Measurements from ENCODE around the gene SPATA32.

Gene SPATA32

DNA sequence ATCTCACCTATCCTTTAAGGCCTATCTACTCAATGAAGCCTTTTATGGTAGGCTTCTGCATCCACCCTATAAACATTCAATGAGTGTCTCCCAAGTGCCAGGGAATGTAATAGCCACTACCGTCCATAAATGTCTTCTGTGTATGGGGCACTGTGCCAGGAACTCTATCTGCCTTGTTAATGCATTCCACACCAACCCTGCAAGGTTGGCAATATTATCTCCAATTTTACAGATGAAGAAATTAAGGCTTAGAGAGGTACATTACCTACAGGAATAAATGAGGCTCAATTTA lies 34.9 kb upstream of the SPATA32 start:
- WGBS (ENCODE audit: extremely low coverage, insufficient coverage, insufficient read length): no CpG with 5 or more reads among the region's 1 CpG
- H4K8ac ChIP-seq (ENCODE audit: low read depth, low read length): no peak overlapping the region
- H3K14ac ChIP-seq (ENCODE audit: low read length): no peak overlapping the region
- no peak overlapping the region for H3K4me2 ChIP-seq (ENCODE audit: low read length)
- H3K79me1 ChIP-seq (ENCODE audit: low read length): no peaks in the 10 kb centered on the region
- no peak overlapping the region for H4K12ac ChIP-seq (ENCODE audit: low read depth, low read length)
- DNase-seq: no peak
- H2BK120ac ChIP-seq (ENCODE audit: insufficient read depth, low read length, poor library complexity): no peak overlapping the region
- no peaks in the 10 kb centered on the region for H3K27me3 ChIP-seq (ENCODE audit: insufficient read depth, low read length)
- H3K23ac ChIP-seq (ENCODE audit: low read length): no peak overlapping the region
- H3K9ac ChIP-seq (ENCODE audit: low read length): no peak overlapping the region
- no peaks in the 10 kb centered on the region for H3K36me3 ChIP-seq (ENCODE audit: control insufficient read depth in 1 of 2, insufficient read depth in 2 of 2, low read length in 2 of 2)
- H2BK5ac ChIP-seq (ENCODE audit: low read depth, low read length, poor library complexity): no peak overlapping the region
- H3K27ac ChIP-seq (ENCODE audit: low read depth, low read length): no peak overlapping the region
- H3K9me3 ChIP-seq (ENCODE audit: insufficient read depth, low read depth, low read length): no peaks in the 10 kb centered on the region
- H3K4me1 ChIP-seq (ENCODE audit: control insufficient read depth in 1 of 2, insufficient read depth in 2 of 2, low read length in 2 of 2): peaks cover 16 to 18% of the 10 kb centered on the region in 2 experiments
- no peak overlapping the region for H2BK12ac ChIP-seq (ENCODE audit: low read length)
- no peak overlapping the region for H3K4ac ChIP-seq (ENCODE audit: low read depth, low read length)
- no peak overlapping the region for H2AK5ac ChIP-seq (ENCODE audit: low read length)
- H2AFZ ChIP-seq (ENCODE audit: insufficient read depth, low read length, poor library complexity): no peak overlapping the region
- H3K79me2 ChIP-seq (ENCODE audit: control insufficient read depth, insufficient read depth, low read length, poor library complexity): no peaks in the 10 kb centered on the region
- H3K4me3 ChIP-seq (ENCODE audit: low read depth, low read length): no peak overlapping the region
- H4K91ac ChIP-seq (ENCODE audit: low read depth, low read length): no peak overlapping the region
- no peak overlapping the region for H3K18ac ChIP-seq (ENCODE audit: low read length)

DNA sequence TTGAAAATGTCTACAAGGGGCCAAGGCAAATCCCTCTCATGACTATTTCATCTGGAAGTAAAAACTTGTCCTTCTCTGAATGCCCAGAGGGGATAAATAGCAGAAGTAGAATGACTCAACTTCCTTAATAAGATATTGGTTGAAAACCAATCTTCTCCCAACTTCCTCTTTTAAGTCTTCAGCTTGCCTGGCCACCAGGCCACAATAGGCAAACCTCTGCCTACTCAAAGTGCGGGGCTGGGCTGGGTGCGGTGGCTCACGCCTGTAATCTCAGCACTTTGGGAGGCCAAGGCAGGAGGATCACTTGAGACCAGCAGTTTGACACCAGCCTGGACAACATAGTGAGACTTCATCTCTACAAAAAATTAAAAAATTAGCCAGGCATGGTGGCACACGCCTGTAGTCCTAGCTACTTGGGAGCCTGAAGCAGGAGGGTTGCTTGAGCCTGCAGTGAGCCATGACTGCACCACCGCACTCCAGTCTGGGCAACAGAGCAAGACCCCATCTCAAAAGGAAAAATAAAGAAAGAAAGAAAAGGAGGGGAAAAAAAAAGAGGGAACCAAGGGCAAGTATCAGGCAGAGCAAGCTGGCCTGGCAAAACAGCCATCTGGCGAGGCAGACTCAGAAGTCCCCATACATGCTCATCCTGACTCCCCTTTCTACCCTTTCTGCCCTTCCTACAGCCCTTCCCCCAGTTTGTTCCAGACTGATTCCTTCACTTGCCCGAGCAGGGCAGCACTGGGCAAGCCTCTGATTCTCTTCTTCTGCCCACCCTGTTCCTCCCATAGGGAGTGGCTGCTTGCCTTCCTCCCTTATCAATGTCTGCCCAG lies 34.3 kb upstream of the SPATA32 start:
- no CpG with 5 or more reads among the region's 7 CpGs for WGBS (ENCODE audit: extremely low coverage, insufficient coverage, insufficient read length)
- no peak overlapping the region for H3K9ac ChIP-seq (ENCODE audit: low read length)
- peak in 1 of 2 donors; percentile 63 for DNase-seq
- H3K79me2 ChIP-seq (ENCODE audit: control insufficient read depth, insufficient read depth, low read length, poor library complexity): no peaks in the 10 kb centered on the region
- H3K4me2 ChIP-seq (ENCODE audit: low read length): no peak overlapping the region
- H3K23ac ChIP-seq (ENCODE audit: low read length): no peak overlapping the region
- no peak overlapping the region for H2AK5ac ChIP-seq (ENCODE audit: low read length)
- H3K27me3 ChIP-seq (ENCODE audit: insufficient read depth, low read length): no peaks in the 10 kb centered on the region
- H2BK12ac ChIP-seq (ENCODE audit: low read length): no peak overlapping the region
- no peak overlapping the region for H3K14ac ChIP-seq (ENCODE audit: low read length)
- no peak overlapping the region for H4K91ac ChIP-seq (ENCODE audit: low read depth, low read length)
- H4K8ac ChIP-seq (ENCODE audit: low read depth, low read length): no peak overlapping the region
- no peak overlapping the region for H2AFZ ChIP-seq (ENCODE audit: insufficient read depth, low read length, poor library complexity)
- no peak overlapping the region for H3K4ac ChIP-seq (ENCODE audit: low read depth, low read length)
- H2BK120ac ChIP-seq (ENCODE audit: insufficient read depth, low read length, poor library complexity): no peak overlapping the region
- no peak overlapping the region for H2BK5ac ChIP-seq (ENCODE audit: low read depth, low read length, poor library complexity)
- H3K9me3 ChIP-seq (ENCODE audit: insufficient read depth, low read depth, low read length): no peaks in the 10 kb centered on the region
- no peaks in the 10 kb centered on the region for H3K79me1 ChIP-seq (ENCODE audit: low read length)
- H3K4me1 ChIP-seq (ENCODE audit: control insufficient read depth in 1 of 2, insufficient read depth in 2 of 2, low read length in 2 of 2): peaks cover 16 to 18% of the 10 kb centered on the region in 2 experiments
- H3K27ac ChIP-seq (ENCODE audit: low read depth, low read length): no peak overlapping the region
- no peak overlapping the region for H3K4me3 ChIP-seq (ENCODE audit: low read depth, low read length)
- H3K18ac ChIP-seq (ENCODE audit: low read length): no peak overlapping the region
- no peaks in the 10 kb centered on the region for H3K36me3 ChIP-seq (ENCODE audit: control insufficient read depth in 1 of 2, insufficient read depth in 2 of 2, low read length in 2 of 2)
- no peak overlapping the region for H4K12ac ChIP-seq (ENCODE audit: low read depth, low read length)

DNA sequence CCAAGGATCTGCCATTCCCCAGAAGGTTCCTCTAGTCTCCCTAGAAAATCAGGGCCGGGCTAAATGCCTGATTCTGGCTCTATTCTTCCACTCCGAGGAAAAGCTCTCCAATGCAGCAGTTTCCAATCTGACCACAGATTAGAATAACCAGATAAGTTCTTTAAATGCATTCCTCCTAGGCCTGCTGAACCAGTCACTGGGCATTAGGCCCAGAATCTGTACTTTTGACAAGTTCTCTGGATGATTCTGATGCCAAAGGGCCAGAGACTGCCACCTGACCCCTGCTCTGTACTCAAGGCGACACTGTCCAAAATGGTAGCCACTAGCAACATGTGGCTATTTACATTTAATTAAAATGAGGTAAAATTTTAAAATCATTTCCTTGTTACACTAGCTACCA lies 32.6 kb upstream of the SPATA32 start:
- H3K9me3 ChIP-seq (ENCODE audit: insufficient read depth, low read depth, low read length): no peaks in the 10 kb centered on the region
- H3K9ac ChIP-seq (ENCODE audit: low read length): no peak overlapping the region
- H3K23ac ChIP-seq (ENCODE audit: low read length): no peak overlapping the region
- H2BK5ac ChIP-seq (ENCODE audit: low read depth, low read length, poor library complexity): no peak overlapping the region
- H3K79me1 ChIP-seq (ENCODE audit: low read length): peaks cover 2% of the 10 kb centered on the region
- H2BK120ac ChIP-seq (ENCODE audit: insufficient read depth, low read length, poor library complexity): no peak overlapping the region
- no peak overlapping the region for H3K14ac ChIP-seq (ENCODE audit: low read length)
- H3K4me1 ChIP-seq (ENCODE audit: control insufficient read depth in 1 of 2, insufficient read depth in 2 of 2, low read length in 2 of 2): peaks cover 25 to 26% of the 10 kb centered on the region in 2 experiments
- H2AFZ ChIP-seq (ENCODE audit: insufficient read depth, low read length, poor library complexity): no peak overlapping the region
- H4K91ac ChIP-seq (ENCODE audit: low read depth, low read length): no peak overlapping the region
- no peak overlapping the region for H3K4ac ChIP-seq (ENCODE audit: low read depth, low read length)
- H3K18ac ChIP-seq (ENCODE audit: low read length): no peak overlapping the region
- no peak overlapping the region for H3K27ac ChIP-seq (ENCODE audit: low read depth, low read length)
- no peak overlapping the region for H2AK5ac ChIP-seq (ENCODE audit: low read length)
- H3K36me3 ChIP-seq (ENCODE audit: control insufficient read depth in 1 of 2, insufficient read depth in 2 of 2, low read length in 2 of 2): no peaks in the 10 kb centered on the region
- H2BK12ac ChIP-seq (ENCODE audit: low read length): no peak overlapping the region
- H3K4me2 ChIP-seq (ENCODE audit: low read length): no peak overlapping the region
- DNase-seq: peak in 1 of 2 donors; percentile 42
- WGBS (ENCODE audit: extremely low coverage, insufficient coverage, insufficient read length): no CpG with 5 or more reads among the region's 3 CpGs
- H3K79me2 ChIP-seq (ENCODE audit: control insufficient read depth, insufficient read depth, low read length, poor library complexity): no peaks in the 10 kb centered on the region
- H4K12ac ChIP-seq (ENCODE audit: low read depth, low read length): no peak overlapping the region
- no peak overlapping the region for H3K4me3 ChIP-seq (ENCODE audit: low read depth, low read length)
- no peak overlapping the region for H4K8ac ChIP-seq (ENCODE audit: low read depth, low read length)
- H3K27me3 ChIP-seq (ENCODE audit: insufficient read depth, low read length): no peaks in the 10 kb centered on the region

DNA sequence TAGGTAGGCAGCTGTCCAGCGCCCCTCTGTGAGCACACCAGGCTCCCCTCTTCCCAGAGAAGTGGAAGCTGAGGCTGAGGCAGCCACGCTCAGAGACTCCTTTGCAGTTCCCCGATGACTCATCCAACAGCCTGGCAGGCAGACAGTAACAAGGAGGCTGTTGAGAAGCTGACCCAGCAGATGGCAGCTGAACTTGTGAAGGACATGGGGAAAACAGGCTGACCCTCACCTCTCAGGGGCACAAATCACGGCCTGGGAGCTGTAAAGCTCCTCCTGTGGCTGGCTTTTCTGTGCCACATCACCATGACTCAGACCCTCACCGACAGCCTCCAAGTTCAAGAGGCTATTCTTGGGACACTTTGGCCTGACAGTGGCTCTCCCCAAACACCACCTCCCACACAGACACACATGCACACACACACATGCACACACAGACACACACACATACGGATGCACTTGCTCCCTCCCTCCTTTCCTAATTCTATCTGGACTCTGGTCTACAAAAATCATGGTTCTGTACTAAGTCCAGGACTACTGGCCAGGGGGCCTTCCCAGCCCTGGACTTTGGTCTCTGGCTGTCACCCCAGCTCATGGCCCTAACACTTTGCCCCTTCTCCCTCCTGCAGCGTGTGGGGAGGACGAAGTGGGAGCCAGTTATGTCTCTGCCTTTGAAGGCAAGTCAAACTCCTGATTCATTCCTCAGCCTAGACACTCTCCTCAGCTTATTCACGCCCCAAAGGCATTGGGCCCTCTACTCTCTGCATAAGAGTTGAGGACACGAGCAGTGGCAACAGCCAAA lies 31.7 kb upstream of the SPATA32 start:
- DNase-seq: peak; percentile 57 to 68
- Histone ChIP-seq H2AFZ (ENCODE audit: insufficient read depth, low read length, poor library complexity) (no peak overlapping the region), H4K91ac (ENCODE audit: low read depth, low read length) (no peak overlapping the region), H3K4me2 (ENCODE audit: low read length) (no peak overlapping the region), H3K79me2 (ENCODE audit: control insufficient read depth, insufficient read depth, low read length, poor library complexity) (no peaks in the 10 kb centered on the region), H3K79me1 (ENCODE audit: low read length) (peaks cover 2% of the 10 kb centered on the region), H4K12ac (ENCODE audit: low read depth, low read length) (no peak overlapping the region), H2BK5ac (ENCODE audit: low read depth, low read length, poor library complexity) (no peak overlapping the region), H3K14ac (ENCODE audit: low read length) (no peak overlapping the region), H3K4me1 (ENCODE audit: control insufficient read depth in 1 of 2, insufficient read depth in 2 of 2, low read length in 2 of 2) (peaks cover 19 to 20% of the 10 kb centered on the region in 2 experiments), H3K4ac (ENCODE audit: low read depth, low read length) (no peak overlapping the region), H4K8ac (ENCODE audit: low read depth, low read length) (no peak overlapping the region), H3K27ac (ENCODE audit: low read depth, low read length) (no peak overlapping the region), H3K27me3 (ENCODE audit: insufficient read depth, low read length) (no peaks in the 10 kb centered on the region), H2BK120ac (ENCODE audit: insufficient read depth, low read length, poor library complexity) (no peak overlapping the region), H3K18ac (ENCODE audit: low read length) (peak overlapping the region; percentile 0), H3K36me3 (ENCODE audit: control insufficient read depth in 1 of 2, insufficient read depth in 2 of 2, low read length in 2 of 2) (peaks cover 0 to 5% of the 10 kb centered on the region in 2 experiments), H3K9ac (ENCODE audit: low read length) (no peak overlapping the region), H3K23ac (ENCODE audit: low read length) (no peak overlapping the region), H2BK12ac (ENCODE audit: low read length) (no peak overlapping the region), H3K4me3 (ENCODE audit: low read depth, low read length) (no peak overlapping the region), H2AK5ac (ENCODE audit: low read length) (no peak overlapping the region), H3K9me3 (ENCODE audit: insufficient read depth, low read depth, low read length) (no peaks in the 10 kb centered on the region)
- no CpG with 5 or more reads among the region's 10 CpGs for WGBS (ENCODE audit: extremely low coverage, insufficient coverage, insufficient read length)

Data from trophoblast cell (in vitro differentiated cells and primary cell).